HG02884 (cell line): ENCODE data around the gene SLC7A7.
"Not testable (repeated sequence)": the region's sequence is repeated elsewhere in the genome, so short reads cannot be mapped to it uniquely, and the experiment has no call there.

Source experiments
- ATAC-seq: cut with Tn5 transposase; IDR thresholded peaks from one replicate; pipeline ENCODE4 v1.9.1; 2021; ENCODE audit warnings: mild to moderate bottlenecking, moderate library complexity; ENCODE audit not compliant: unreplicated experiment

SLC7A7 gene

GRCh38 chr14:22764382-22764781, 50.9 kb downstream of the SLC7A7 start:
- no peak for ATAC-seq

GRCh38 chr14:22761734-22762133, 53.5 kb downstream of the SLC7A7 start:
- no peak for ATAC-seq

- not testable (repeated sequence) for ATAC-seq
Measured at GRCh38 chr14:22757972-22758650, 57.1 kb downstream of the SLC7A7 start.

GRCh38 chr14:22753586-22753985, 61.6 kb downstream of the SLC7A7 start:
- no peak for ATAC-seq

- no peak for ATAC-seq
Measured at GRCh38 chr14:22752422-22752821, 62.8 kb downstream of the SLC7A7 start.

GRCh38 chr14:22748631-22749068, 66.6 kb downstream of the SLC7A7 start:
- no peak for ATAC-seq

- no peak for ATAC-seq
Measured at GRCh38 chr14:22748206-22748605, 67.0 kb downstream of the SLC7A7 start.

- no peak for ATAC-seq
Measured at GRCh38 chr14:22747769-22748168, 67.5 kb downstream of the SLC7A7 start.

GRCh38 chr14:22740020-22740419, 75.2 kb downstream of the SLC7A7 start:
- no peak for ATAC-seq

- no peak for ATAC-seq
Measured at GRCh38 chr14:22739423-22739822, 75.8 kb downstream of the SLC7A7 start.

GRCh38 chr14:22737052-22737451, 78.2 kb downstream of the SLC7A7 start:
- peak; percentile 69 for ATAC-seq

GRCh38 chr14:22736384-22736783, 78.9 kb downstream of the SLC7A7 start:
- not testable (repeated sequence) for ATAC-seq

GRCh38 chr14:22735096-22735495, 80.1 kb downstream of the SLC7A7 start:
- ATAC-seq = no peak

GRCh38 chr14:22733829-22734228, 81.4 kb downstream of the SLC7A7 start:
- ATAC-seq = no peak

- ATAC-seq = not testable (repeated sequence)
Measured at GRCh38 chr14:22732062-22732461, 83.2 kb downstream of the SLC7A7 start.

- ATAC-seq = no peak
Measured at GRCh38 chr14:22726012-22726411, 89.2 kb downstream of the SLC7A7 start.

GRCh38 chr14:22725374-22725773, 89.9 kb downstream of the SLC7A7 start:
- not testable (repeated sequence) for ATAC-seq

- not testable (repeated sequence) for ATAC-seq
Measured at GRCh38 chr14:22724847-22725246, 90.4 kb downstream of the SLC7A7 start.

- no peak for ATAC-seq
Measured at GRCh38 chr14:22723815-22724214, 91.4 kb downstream of the SLC7A7 start.
